ENCODE measurements around the gene ITPR3. TPM values are rescaled to one million over a fixed set of nuclear protein-coding genes. Genes with fewer than 3 reads are reported as not detected.
A peak's percentile ranks its signal among the peaks of the same experiment; 100 is the strongest.

Gene ITPR3
- total RNA-seq, 3 donors from 2014 or later (not counting 1 experiment from before 2014, with no cell fraction given) = 45.5 to 66.7 (median 46.0) TPM

GRCh38 chr6:33583591-33584155 is 37.4 kb upstream of the ITPR3 start:
- H3K36me3 Mint-ChIP-seq = no peaks in the 10 kb centered on the region
- H3K4me1 Mint-ChIP-seq = peaks cover 7 to 31% of the 10 kb centered on the region in 2 donors
- no peak for ATAC-seq
- H3K9me3 Mint-ChIP-seq = no peaks in the 10 kb centered on the region
- H3K9me3 ChIP-seq (ENCODE audit: control insufficient read depth, insufficient read depth, low read length) = no peaks in the 10 kb centered on the region
- H3K4me3 Mint-ChIP-seq = no peak overlapping the region
- H3K27ac ChIP-seq (ENCODE audit: low read length) = no peak overlapping the region
- peaks cover 29% of the 10 kb centered on the region for H3K4me1 ChIP-seq (ENCODE audit: control insufficient read depth, insufficient read depth, low read length)
- DNase-seq = no peak
- H3K27me3 ChIP-seq (ENCODE audit: control insufficient read depth, insufficient read depth, low read length) = no peaks in the 10 kb centered on the region
- H3K27ac Mint-ChIP-seq = no peak overlapping the region
- 94% methylated on average over 8 of the region's 8 CpGs for WGBS (ENCODE audit: insufficient coverage)
- intact Hi-C loops (cut with micrococcal nuclease) = no loop called here
- no peak overlapping the region for H3K4me3 ChIP-seq (ENCODE audit: low read length)
- no peaks in the 10 kb centered on the region for H3K36me3 ChIP-seq (ENCODE audit: control insufficient read depth, insufficient read depth, low read length)
- H3K27me3 Mint-ChIP-seq (ENCODE audit: low read depth in 2 of 2) = no peaks in the 10 kb centered on the region
- TF ChIP-seq, protein P1, sequence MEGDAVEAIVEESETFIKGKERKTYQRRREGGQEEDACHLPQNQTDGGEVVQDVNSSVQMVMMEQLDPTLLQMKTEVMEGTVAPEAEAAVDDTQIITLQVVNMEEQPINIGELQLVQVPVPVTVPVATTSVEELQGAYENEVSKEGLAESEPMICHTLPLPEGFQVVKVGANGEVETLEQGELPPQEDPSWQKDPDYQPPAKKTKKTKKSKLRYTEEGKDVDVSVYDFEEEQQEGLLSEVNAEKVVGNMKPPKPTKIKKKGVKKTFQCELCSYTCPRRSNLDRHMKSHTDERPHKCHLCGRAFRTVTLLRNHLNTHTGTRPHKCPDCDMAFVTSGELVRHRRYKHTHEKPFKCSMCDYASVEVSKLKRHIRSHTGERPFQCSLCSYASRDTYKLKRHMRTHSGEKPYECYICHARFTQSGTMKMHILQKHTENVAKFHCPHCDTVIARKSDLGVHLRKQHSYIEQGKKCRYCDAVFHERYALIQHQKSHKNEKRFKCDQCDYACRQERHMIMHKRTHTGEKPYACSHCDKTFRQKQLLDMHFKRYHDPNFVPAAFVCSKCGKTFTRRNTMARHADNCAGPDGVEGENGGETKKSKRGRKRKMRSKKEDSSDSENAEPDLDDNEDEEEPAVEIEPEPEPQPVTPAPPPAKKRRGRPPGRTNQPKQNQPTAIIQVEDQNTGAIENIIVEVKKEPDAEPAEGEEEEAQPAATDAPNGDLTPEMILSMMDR (IDR thresholded peaks at IDR 0.05) = no peak

DNA sequence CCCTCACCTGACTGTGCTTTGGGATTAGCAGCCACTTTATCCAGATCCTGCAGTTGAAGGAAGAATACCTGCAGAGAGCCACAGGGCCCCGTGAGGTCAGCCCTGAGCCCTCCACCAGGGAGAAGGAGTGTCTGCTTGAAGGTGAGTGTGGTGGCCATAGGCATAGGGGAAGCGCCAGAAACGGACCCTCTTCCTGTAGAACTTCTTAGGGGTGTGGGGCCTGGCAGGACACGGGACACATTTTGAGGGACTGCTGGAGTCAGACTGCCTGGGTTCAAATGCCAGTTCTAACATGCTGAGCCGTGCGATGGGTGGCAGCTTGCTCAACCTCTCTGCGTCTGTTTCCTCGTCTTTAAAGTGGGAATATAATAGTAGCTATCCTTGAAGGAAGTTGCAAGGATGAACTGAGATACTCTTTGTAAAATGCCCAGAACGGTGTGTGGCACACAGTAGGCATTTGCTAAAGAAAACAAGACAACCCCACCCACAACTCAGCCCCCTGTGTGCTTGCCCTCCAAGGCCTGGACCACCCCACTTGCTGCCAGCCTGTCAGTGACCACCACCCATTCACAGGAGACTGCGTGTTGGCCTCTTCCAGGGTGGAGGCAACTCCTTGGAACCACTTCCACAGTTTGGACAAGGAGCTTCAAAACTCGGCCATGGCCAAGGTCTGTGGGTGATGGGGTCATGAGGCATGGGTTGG is 36.3 kb upstream of the ITPR3 start:
- ATAC-seq = no peak

DNA sequence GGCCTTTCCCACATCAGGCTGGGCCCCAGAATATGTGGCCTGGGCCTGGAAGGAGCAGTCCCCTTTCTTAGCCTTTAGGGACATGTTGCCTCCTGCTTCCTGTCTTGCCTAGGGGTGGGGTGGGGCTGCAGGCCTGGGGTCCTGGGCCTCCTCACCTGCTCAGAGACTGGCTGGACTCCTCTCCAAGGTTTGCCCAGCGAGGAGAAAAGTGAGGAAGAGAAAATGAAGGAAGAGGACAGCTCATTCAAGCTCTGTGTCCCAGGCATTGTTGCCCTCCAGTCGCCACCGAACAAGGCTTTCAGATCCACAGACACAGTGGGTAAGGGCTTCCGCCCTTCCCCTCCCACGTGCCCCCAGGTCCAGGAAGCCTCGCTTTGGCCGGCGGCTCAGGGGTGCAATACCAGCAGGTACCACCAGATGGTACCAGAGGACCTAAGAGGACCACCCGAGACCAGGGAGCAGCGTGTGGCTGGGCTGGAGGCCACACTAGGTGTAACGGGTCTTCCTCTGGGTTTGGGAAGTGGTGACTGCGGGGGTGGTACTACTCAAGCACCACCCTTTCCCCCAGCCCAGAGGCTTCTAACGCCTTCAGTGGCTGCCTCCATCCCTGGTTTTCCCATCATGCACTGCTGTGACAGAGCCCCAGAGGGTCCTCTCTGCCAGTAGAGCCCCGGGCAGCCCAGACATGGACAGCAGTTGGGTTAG is 35.6 kb upstream of the ITPR3 start:
- TF ChIP-seq, protein P1 (IDR thresholded peaks at IDR 0.05) = peak; percentile 100
- H3K27me3 ChIP-seq (ENCODE audit: control insufficient read depth, insufficient read depth, low read length) = no peaks in the 10 kb centered on the region
- no peaks in the 10 kb centered on the region for H3K27me3 Mint-ChIP-seq (ENCODE audit: low read depth in 2 of 2)
- no peaks in the 10 kb centered on the region for H3K9me3 Mint-ChIP-seq
- H3K4me3 Mint-ChIP-seq = no peak overlapping the region
- WGBS (ENCODE audit: insufficient coverage) = 13% methylated on average over 13 of the region's 14 CpGs
- peak overlapping the region; percentile 20 for H3K27ac ChIP-seq (ENCODE audit: low read length)
- H3K36me3 Mint-ChIP-seq = no peaks in the 10 kb centered on the region
- intact Hi-C loops (cut with micrococcal nuclease) = loop anchor here (1.0 kb wide), 3 partner anchors 47 to 159 kb away; no protein-coding TSS in a partner anchor
- peak; percentile 93 to 98 (median 97) for ATAC-seq
- H3K4me1 Mint-ChIP-seq = peaks cover 0 to 12% of the 10 kb centered on the region in 2 donors
- H3K4me3 ChIP-seq (ENCODE audit: low read length) = no peak overlapping the region
- H3K4me1 ChIP-seq (ENCODE audit: control insufficient read depth, insufficient read depth, low read length) = peaks cover 18% of the 10 kb centered on the region
- no peaks in the 10 kb centered on the region for H3K9me3 ChIP-seq (ENCODE audit: control insufficient read depth, insufficient read depth, low read length)
- peak overlapping the region; percentile 54 to 70 for H3K27ac Mint-ChIP-seq
- peak; percentile 90 to 93 for DNase-seq
- no peaks in the 10 kb centered on the region for H3K36me3 ChIP-seq (ENCODE audit: control insufficient read depth, insufficient read depth, low read length)

More for the DNA sequence above, 36.3 kb upstream of the ITPR3 start:
- DNase-seq = no peak
- H3K27me3 Mint-ChIP-seq (ENCODE audit: low read depth in 2 of 2) = no peaks in the 10 kb centered on the region
- H3K36me3 Mint-ChIP-seq = no peaks in the 10 kb centered on the region
- no peak overlapping the region for H3K4me3 Mint-ChIP-seq
- no peaks in the 10 kb centered on the region for H3K9me3 Mint-ChIP-seq
- TF ChIP-seq, protein P1 (IDR thresholded peaks at IDR 0.05) = no peak
- Histone ChIP-seq H3K4me1 (ENCODE audit: control insufficient read depth, insufficient read depth, low read length) (peaks cover 18% of the 10 kb centered on the region), H3K27ac (ENCODE audit: low read length) (peak overlapping the region; percentile 20), H3K4me3 (ENCODE audit: low read length) (no peak overlapping the region), H3K27me3 (ENCODE audit: control insufficient read depth, insufficient read depth, low read length) (no peaks in the 10 kb centered on the region), H3K36me3 (ENCODE audit: control insufficient read depth, insufficient read depth, low read length) (no peaks in the 10 kb centered on the region), H3K9me3 (ENCODE audit: control insufficient read depth, insufficient read depth, low read length) (no peaks in the 10 kb centered on the region)
- peaks cover 6 to 19% of the 10 kb centered on the region in 2 donors for H3K4me1 Mint-ChIP-seq
- H3K27ac Mint-ChIP-seq = peak overlapping the region; percentile 54 to 70
- 90% methylated on average over 11 of the region's 11 CpGs for WGBS (ENCODE audit: insufficient coverage)
- intact Hi-C loops (cut with micrococcal nuclease) = loop anchor here (1.0 kb wide), 3 partner anchors 47 to 159 kb away; no protein-coding TSS in a partner anchor

Data from natural killer cell (primary cell).